VCaP (cell line): Measurements from ENCODE around the gene ASAP3.
A peak's percentile ranks its signal among the peaks of the same experiment; 100 is the strongest.

Experiments
- H3K27ac ChIP-seq: fragments of 450-650 bp; 2 replicates; pipeline ENCODE4 v1.5.1; 2017
- CTCF ChIP-seq: fragments of 450-650 bp; conservative IDR thresholded peaks from 2 replicates; pipeline ENCODE4 v1.5.1; 2017; ENCODE audit warnings: mild to moderate bottlenecking, moderate library complexity

The ASAP3 gene

GRCh38 chr1:23528250-23528978 is 44.4 kb upstream of the ASAP3 start:
- TF ChIP-seq CTCF = no peak
- peak overlapping the region; percentile 73 for H3K27ac ChIP-seq

GRCh38 chr1:23527900-23528249 is 43.9 kb upstream of the ASAP3 start:
- no peak for TF ChIP-seq CTCF
- H3K27ac ChIP-seq = peak overlapping the region; percentile 73

GRCh38 chr1:23527366-23527765 is 43.4 kb upstream of the ASAP3 start:
- TF ChIP-seq CTCF = no peak

GRCh38 chr1:23526329-23527041 is 42.5 kb upstream of the ASAP3 start:
- H3K27ac ChIP-seq = no peak overlapping the region; the same call in 1 of the 2 replicates
- TF ChIP-seq CTCF = no peak

More at GRCh38 chr1:23527366-23527765, 43.4 kb upstream of the ASAP3 start:
- H3K27ac ChIP-seq = peak overlapping the region; percentile 73

- TF ChIP-seq CTCF = no peak
- no peak overlapping the region for H3K27ac ChIP-seq
Observed at GRCh38 chr1:23525558-23526250, 41.7 kb upstream of the ASAP3 start.

- 0 out of 2 replicates have a peak overlapping the region, but pooled peaks have one; percentile 16 for H3K27ac ChIP-seq
- no peak for TF ChIP-seq CTCF
Observed at GRCh38 chr1:23524716-23525401, 40.9 kb upstream of the ASAP3 start.

- H3K27ac ChIP-seq = peak overlapping the region; percentile 16; the same call in 1 of the 2 replicates
- TF ChIP-seq CTCF = no peak
Observed at GRCh38 chr1:23524163-23524562, 40.2 kb upstream of the ASAP3 start.
